ENCODE results near the gene C18orf54.
"Not testable (repeated sequence)": the region's sequence is repeated elsewhere in the genome, so short reads cannot be mapped to it uniquely, and the experiment has no call there.

C18orf54 gene
- 6.2 to 8.0 reads per million in 2 donors for total RNA-seq

DNA sequence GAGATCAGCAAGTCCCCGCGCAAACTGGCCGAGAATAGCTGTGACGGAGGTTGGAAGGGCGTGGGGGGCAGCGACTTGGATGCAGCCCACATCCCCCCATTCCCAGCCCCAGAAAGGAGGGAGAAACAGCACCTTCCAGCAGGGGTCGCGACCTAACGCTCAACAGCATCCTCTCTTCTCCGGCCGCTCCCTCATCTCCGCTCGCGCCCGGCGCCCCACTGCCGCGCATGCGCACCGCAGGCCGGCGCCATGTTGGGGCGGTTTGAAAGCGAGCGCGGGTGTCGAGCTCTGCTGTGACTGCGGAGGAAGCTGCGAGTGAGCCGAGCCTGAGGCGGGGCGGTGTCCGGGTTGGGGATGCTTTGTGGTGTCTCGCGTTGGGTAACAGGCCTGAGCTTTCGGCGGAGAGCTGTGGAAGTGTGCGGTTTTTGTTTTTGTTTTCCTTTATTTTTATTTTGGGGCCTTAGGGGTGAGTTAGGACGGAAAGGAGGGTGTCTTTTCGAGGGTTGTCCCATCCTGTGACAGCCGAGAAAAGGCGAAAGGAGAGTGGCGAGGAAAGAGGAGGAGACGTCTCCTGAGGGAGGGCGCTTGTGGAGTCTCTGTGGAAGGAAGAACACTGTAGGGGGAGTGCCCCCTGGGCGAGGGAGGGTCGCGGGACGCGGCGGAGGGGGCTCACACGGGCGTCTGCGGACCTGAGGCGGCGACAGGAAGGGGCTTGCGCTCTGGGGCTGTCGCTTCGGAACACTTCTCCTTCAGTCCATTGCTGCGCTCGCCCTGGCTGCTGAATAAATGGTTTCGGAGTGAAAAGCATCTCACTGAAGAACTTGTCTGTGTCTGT is at the start of gene C18orf54, which contains the start of gene STARD6:
Gene C18orf54 (plus strand): TSS at position 247 of the 835 bp plus-strand sequence. CDS start 2,667 bp downstream, outside the sequence.
Gene STARD6 (minus strand): TSS at position 199 of the 835 bp plus-strand sequence. CDS start 3,285 bp downstream, outside the sequence.
- DNase-seq = peak; percentile 80

DNA sequence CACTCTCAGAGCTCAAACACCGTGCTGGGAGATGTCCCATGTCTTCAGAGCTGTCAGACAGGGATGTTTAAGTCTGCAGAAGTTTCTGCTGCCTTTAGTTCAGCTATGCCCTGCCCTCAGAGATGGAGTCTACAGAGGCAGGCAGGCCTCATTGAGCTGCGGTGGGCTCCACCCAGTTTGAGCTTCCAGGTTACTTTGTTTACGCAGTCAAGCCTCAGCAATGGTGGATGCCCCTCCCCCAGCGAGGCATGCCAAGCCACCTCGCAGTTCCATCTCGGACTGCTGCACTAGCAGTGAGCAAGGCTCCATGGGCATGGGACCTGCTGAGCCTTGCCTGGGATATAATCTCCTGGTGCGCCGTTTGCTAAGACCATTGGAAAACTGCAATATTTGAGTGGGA is 48.1 kb upstream of the C18orf54 start:
- not testable (repeated sequence) for DNase-seq

DNA sequence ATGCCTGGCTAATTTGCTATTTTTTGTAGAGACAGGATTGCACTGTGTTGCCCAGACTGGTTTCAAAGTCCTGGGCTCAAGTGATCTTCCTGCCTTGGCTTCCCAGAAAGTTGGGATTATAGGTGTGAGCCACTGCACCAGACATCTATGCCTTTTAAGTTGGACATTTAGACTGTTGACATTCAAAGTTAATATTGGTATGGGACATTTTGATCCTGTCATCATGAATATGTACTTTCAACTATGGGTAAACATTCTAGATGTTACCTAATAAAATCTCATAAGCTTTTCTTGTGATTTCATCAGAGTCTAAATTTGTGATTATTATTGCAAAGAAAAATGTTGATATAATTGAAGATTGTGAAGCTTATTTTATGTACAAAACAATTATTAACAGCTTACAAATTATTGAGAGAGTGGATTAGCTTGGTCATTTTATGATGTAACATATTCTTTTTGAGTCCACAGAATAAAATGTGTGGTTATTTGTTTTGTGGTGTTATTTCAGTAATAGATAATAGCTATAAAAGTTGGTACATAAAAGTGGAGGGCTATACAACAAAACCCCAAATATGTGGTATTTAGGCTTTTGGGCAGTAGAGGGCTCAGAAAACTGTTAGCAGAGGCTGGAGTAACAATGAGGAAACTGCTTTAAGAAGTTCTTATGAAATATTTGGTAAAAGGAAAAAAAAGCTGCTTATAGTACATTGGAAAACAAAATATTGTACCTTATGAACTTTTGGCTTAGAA is 41.5 kb upstream of the C18orf54 start:
- no peak for DNase-seq

DNA sequence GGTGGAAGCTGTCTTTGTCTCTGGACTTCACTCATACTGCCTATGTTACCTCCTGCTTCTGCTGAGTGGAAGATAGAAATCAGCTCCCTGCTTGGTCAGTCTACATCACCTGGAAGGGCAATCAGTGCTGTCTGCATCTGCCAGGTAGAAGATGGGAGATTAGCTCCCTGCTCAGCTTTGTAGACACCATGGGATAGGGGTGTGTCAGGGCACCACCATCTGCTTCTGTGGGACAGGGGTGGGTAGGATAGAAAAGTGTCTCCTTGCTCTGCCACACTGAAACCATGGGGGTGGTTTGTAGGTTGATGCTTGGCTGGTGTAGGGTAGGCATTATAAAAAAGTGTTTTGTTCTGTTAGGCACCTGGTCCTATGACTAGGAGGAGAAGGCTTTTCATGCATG is 34.1 kb upstream of the C18orf54 start:
- no peak for DNase-seq

DNA sequence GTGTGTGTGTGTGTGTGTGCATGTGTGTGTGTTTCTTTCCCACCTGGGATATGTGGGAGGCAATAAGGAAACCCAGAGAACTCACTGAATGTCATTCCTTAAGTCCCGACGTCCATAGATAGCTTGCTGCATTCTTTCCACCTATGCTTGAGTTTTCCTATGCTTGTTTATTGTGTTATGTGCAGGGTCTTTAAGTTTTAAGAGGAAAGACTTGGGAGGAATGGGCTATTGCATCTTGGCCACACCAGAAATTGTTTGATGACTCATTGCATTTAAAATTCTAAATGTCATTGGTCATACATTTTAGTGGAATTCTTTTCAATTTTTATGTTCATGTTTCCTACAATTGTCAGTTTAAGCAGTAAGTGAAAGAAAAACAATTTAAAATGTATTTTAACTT is 33.7 kb upstream of the C18orf54 start:
- no peak for DNase-seq

DNA sequence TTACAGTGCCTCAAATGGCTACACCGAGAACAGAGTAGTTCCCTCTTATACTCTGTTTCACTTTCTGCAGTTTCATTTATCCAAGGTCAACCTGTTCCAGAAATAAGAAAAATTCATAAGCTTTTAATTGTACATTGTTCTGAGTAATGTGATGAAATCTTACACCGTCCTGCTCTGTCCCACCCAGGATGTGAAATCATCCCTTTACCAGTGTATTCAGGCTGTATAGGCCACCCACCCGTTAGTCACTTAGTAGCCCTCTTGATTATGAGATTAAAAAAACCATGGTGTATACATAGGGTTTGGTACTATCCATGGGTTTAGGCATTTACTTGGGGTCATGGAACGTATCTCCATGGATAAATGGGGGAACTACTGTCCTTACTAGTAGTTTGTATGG is 29.9 kb upstream of the C18orf54 start:
- no peak for DNase-seq

DNA sequence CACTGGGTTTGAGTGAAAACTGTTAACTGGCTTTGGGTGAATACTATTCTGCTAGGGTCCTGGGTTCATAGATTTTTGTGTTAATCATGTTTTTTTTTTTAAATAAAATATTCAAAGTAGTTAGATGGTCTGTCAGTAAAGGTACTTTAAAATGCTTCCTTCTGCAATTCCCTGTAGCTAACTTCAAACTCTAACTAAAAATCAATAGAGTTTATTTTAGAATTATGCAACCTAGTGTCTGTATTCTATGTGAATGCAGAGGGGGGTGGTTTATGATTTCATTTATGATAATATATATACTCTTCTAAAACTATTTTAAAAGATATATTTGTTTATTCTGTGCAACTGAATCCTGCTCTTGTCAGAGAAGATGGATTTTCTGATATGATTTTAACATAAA is 27.9 kb upstream of the C18orf54 start:
- no peak for DNase-seq

DNA sequence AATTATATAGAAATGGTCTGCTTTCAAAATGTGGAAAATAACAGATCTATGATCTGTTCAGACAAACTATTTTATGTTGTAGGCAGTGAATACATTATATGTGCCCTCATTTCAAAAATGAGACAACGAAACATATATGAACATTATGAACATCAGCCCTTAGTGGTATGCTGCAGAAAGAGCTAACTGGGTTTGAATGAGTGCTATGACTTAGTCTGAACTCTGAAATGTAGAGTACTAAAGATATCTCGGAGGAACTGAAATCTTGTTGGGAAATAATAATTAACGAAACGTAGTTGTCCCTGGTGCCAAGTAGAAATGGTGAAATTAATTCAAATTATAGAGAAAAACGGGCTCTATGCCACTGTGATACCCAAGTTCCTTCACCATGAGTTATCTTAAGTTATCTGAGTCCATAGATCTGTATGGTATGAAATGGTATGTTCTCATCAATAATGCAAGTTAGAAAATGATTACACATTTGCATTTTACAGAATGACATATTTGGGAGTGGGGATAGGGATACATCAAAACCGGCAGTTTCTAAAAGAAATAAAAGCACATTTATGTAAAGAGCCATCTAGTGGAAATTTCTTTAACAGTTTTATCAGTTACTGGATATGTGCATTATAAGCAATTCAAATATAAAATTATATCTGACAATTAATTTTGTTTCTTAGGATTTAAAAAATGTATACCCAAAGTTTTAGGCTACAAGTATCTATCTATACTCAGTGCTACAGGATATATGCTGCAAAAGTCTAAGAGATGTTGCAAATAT is 26.7 kb upstream of the C18orf54 start:
- DNase-seq = no peak

DNA sequence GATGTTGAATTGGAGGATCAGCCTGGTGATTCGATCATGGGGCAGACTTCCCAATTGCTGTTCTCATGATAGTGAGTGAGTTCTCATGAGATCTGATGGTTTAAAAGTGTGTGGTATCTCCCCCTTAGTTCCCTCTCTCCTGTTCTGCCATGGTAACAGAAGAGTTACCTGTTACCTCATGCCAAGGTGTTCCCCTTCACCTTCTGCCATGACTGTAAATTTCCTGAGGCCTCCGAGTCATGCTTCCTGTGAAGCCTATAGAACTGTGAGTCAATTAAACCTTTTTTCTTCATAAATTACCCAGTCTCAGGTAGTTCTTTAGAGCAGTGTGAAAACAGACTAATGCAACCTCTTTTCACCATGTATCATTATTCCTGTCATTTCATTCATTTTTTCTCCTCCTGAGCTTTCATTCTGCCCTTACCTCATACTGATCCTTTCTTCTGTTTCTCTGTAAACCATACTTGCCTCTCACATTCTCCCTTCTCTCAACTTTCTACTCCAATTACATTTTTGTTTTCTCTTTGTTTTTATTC is 22.0 kb upstream of the C18orf54 start:
- DNase-seq = no peak

DNA sequence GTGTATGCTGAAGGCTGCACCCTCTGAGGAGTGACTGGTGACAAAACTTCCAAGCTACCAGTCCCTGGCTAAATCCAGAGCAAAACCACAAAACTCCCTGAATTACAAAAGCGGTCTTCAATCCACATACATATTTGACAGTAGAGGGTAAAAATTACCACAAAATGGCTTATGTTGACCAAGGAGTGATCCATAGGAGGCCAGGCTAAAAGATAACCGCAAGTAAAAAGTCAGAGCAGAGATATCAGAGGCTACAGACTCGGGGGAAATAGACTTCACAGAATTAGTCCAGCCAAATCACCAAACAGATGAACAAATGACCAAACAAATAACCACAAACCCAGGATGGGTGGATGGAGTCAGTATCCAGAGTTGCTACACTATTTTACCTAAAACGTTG is 19.5 kb upstream of the C18orf54 start:
- no peak for DNase-seq

DNA sequence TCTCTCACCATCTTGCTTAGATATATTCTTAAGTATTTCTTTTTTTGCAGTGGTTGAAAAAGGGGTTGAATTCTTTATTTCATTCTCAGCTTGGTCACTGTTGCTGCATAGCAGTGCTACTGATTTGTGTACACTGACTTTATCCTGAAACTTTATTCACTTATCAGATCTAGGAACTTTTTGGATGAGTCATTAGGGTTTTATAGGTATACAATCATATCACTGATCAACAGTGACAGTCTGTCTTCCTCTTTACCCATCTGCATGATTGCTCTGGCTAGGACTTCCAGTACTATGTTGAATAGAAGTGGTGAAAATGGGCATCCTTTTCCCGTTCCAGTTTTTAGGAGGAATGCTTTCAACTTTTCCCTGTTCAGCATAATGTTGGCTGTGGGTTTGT is 6.5 kb upstream of the C18orf54 start:
- DNase-seq = no peak

DNA sequence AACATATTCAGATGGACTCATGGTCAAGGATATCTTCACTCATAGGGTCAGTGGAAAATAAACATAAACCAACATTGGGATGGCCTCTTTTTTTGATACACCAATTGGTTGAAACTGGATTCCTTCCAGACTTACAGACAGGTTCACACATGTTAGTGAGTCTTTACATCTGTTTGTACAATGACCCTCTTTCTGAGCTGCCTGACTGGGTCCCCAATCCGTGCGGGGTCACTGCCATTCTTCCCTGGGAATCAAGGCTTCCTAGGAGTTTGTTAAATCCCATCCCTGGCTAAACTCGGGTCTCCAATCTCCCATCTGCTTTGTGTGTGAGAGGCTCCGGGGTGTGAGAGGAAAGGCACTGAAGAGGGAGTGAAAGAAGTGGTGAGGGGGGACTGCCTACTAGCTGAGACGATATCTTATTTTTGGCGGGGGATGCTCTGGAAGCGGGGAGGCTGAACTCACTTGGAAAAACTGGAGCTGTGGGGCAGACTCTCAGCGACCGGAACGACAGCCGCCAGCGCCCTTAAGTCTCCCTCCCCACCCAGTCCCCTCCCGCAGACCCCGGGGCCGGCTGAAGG is 535 bp upstream of the C18orf54 start:
- DNase-seq = no peak

DNA sequence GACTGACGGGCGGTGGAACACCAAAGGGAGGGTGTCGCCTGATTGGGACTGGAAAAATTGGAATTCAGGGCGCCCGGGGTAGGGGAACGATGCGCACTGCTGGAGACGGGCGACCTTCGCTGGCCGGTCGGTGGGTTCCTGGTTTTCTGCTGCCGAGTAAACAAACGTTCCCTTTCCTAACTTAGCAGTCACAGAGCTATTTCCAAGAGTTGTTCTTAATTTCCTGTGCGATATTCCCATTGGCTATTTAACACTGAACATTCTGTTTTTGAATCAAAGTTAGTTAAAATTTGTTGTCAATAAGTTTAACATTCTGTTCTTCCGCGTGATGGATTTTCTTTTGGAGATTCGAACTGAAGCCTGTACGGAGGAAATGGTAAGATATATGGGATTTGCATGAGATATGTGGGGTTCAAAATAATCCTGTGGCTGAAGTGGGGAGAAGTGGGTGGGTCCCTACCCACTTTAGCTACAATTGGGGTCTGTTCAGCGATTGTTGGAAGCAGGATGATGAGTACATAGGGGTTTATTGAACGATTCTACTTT is 862 bp downstream of the C18orf54 start:
- peak; percentile 9 for DNase-seq

DNA sequence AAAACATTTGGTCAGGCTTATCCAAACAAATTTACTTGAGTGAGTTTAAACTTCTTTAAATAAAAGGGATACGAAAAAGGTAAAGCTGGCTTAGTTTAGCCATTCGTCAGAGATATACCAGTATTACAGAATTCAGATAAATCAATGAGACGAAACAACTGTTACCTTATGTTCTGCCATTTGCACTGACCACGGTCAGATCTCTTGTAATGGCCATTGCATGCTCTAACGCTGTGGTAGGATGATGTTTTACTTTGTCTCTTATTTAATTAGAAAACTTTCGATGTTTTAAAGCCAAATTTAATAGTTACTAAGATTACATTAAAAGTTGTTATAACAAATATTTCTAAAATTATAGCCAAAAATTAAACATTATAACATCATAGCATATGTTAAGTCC is 1.5 kb downstream of the C18orf54 start:
- no peak for DNase-seq

DNA sequence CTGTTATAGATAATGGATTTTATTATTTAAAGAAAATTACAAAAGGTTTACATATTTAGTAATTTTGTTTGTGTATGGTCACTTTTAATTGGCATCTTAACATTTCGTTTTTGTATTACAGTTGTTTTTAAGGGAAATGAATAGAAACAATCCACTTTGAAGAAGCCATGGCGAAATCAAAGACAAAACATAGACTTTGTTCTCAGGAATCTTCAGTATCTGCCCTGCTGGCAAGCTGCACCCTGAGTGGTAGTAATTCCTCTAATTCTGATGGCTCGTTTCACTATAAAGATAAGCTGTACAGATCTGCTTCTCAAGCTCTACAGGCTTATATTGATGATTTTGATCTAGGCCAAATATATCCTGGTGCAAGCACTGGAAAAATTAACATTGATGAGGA is 2.7 kb downstream of the C18orf54 start:
- no peak for DNase-seq

DNA sequence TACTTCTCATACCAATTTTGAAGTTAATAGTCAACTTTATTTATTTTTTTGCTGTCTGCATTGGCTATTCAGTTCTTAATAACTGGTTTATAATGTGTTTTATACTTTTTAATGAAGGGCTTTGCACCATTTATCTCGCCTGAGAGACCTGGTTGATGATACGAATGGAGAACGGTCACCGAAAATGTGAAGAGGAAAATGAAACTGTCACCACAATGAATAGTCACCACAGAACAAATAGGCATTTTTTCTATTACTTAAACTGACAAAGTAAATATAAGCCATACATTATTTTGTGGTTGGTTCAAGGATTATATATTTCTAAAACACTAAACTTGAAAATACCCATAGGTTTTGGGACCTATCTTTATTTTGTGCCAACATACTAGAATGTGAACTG is 20.4 kb downstream of the C18orf54 start:
- DNase-seq = no peak

DNA sequence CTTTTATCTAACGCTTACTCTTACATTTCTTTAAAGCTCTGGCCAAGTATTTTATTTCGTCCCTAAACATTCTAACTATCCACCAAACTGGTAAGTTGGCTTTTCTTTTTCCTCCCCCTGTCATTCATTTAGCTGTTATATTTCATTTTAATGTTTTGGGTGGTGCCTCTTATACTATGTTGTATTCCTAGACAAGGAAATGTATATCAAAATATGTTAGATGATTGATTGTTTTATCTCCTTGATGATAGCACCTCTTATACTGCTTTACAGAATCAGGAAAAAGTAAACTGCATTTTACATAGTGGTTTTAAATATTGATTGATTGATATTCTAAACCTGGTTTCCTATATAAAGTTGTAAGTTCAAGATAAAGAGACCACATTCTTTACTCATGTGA is 23.9 kb downstream of the C18orf54 start:
- no peak for DNase-seq

DNA sequence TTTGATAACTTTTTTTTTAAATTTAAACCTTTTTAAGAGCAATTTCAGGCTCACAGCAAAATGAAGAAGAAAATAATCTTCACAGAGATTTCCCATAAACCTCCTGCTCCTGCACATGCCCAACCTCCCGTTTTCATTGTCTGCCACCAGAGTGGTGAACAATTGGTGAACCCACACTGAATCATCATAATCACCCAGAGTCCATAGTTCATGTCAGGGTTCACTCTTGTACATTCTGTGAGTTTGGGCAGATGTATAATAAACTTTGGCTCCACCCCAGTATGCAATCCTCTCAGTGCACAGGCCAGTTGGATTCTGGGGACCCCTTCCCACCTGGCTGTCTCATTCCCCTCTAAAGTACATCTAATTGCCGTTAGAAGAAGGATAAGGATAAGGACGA is 24.4 kb downstream of the C18orf54 start:
- DNase-seq = no peak

DNA sequence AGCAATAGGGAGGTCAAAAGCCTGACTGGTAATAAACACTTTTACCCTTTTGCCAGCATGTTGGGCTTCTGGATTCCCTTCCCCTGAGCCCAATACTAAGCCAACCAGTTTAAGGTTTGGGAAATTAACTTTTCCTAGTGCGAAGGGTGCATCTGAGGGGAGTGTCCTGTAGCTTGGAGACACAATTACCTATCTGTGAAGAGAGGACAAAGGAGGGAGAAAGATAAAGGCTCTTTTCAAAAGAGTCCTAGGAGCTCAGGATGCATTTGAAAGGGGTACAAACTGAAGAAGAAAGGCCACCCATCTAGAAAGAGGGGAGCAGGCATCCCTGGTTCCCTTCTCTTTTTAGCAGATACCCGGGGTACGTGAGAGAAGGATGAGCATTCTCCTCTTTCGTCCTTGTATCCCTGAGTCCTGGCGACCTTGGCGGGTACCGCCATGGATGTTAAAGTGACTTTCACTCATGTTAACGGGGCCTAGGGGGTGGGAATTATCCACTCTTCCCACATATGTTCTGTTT is 25.1 kb downstream of the C18orf54 start:
- DNase-seq = no peak

DNA sequence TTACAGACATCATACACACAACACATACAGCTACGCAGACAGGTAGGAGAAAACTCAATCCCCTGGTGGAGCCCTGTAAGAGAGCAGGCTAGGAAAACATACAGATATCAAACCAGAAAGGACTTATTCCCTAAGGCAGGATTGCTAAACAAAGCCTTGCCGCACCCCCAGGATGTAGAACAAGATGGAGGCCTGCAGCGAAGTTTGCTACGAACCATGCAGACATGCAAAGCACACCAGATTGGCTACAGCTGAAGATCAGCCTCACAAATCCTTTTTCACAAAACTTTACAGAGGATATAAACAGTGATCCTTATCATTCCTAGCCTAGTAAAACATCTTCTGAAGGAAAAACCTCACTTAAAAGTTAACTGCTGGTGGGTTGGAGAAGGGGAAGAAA is 28.3 kb downstream of the C18orf54 start:
- DNase-seq = no peak

DNA sequence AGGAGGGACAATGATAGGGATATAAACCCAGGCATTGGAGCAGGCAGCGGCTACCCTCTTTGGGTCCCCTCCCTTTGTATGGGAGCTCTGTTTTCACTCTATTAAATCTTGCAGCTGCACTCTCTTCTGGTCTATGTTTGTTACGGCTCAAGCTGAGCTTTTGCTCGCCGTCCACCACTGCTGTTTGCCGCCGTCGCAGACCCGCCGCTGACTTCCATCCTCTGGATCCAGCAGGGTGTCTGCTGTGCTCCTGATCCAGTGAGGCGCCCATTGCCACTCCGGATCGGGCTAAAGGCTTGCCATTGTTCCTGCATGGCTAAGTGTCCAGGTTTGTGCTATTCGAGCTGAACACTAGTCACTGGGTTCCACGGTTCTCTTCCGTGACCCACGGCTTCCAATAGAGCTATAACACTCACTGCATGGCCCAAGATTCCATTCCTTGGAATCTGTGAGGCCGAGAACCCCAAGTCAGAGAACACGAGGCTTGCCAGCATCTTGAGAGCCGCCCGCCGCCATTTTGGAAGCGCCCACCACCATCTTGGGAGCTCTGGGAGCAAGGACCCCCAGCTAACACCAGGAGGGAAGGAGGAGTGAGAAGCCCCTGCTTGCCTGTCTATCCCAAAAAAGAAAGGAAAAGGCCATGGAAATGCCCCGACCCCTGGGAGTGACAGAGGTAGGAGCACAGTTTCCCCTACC is 29.2 kb downstream of the C18orf54 start:
- not testable (repeated sequence) for DNase-seq

Data from activated gamma-delta T cell (primary cell).